HEK293 (cell line): ENCODE results near the gene DCC.

Source experiments
- CTCF ChIA-PET: fragments of 350-600 bp; formaldehyde crosslinking; extraction: SDS; loops from one replicate; lab custom pipeline; 2021; ENCODE audit warnings: antibody characterized with exemption; lab: Yijun Ruan, JAX
- POLR2A ChIA-PET: fragments of 300-600 bp; formaldehyde crosslinking; extraction: SDS; loops from one replicate; lab custom pipeline; 2020; ENCODE audit warnings: antibody characterized with exemption, inconsistent platforms; lab: Yijun Ruan, JAX
- H3K27ac ChIP-seq: fragments of 200-500 bp; sonication (Bioruptor generic); 2 replicates; pipeline ENCODE4 v1.5.1; 2014; ENCODE audit warnings: low read depth, low read length, control low read depth, inconsistent platforms; ENCODE audit errors: extremely low read depth
- H3K36me3 ChIP-seq, 2 experiments: fragments of 200-500 bp in 1 of 2; sonication (Bioruptor generic) in 1 of 2; 1 replicate in 1 of 2; 2 replicates in 1 of 2; pipeline ENCODE4 v1.5.1; 2014 to 2017; ENCODE audit warnings: inconsistent platforms in 2 of 2, low read length in 2 of 2; ENCODE audit not compliant: control insufficient read depth in 2 of 2, insufficient read depth in 1 of 2
- H3K4me1 ChIP-seq: fragments of 200-500 bp; sonication (Bioruptor generic); 2 replicates; pipeline ENCODE4 v1.5.1; 2014; ENCODE audit warnings: mild to moderate bottlenecking, low read length, inconsistent platforms; ENCODE audit not compliant: control insufficient read depth, insufficient read depth
- H3K4me3 ChIP-seq: 2 replicates; pipeline ENCODE4 v1.5.1; 2011; ENCODE audit warnings: low read depth, mild to moderate bottlenecking, control low read depth, low read length, moderate library complexity
- H3K9me3 ChIP-seq: fragments of 200-500 bp; sonication (Bioruptor generic); 2 replicates; pipeline ENCODE4 v1.5.1; 2014; ENCODE audit warnings: low read depth, low read length, inconsistent platforms; ENCODE audit not compliant: control insufficient read depth, insufficient read depth
- BCL11A ChIP-seq: fragments of 450-650 bp; formaldehyde crosslinking; IDR thresholded peaks from 2 replicates; pipeline ENCODE4 v1.5.1; 2016; ENCODE audit warnings: low read depth, missing biosample characterization, missing genetic modification characterization
- EGR2 ChIP-seq: fragments of 450-650 bp; formaldehyde crosslinking; IDR thresholded peaks from 2 replicates; pipeline ENCODE4 v1.5.1; 2016; ENCODE audit warnings: low read depth, missing biosample characterization, missing genetic modification characterization
- HOXA7 ChIP-seq: sonication (generic); formaldehyde crosslinking; IDR thresholded peaks from 2 replicates; pipeline ENCODE4 v1.8.1; 2022; ENCODE audit warnings: missing genetic modification reagents, borderline replicate concordance
- KLF10 ChIP-seq: fragments of 450-650 bp; IDR thresholded peaks from 2 replicates; pipeline ENCODE4 v1.5.1; 2018; ENCODE audit warnings: missing biosample characterization, mild to moderate bottlenecking, missing genetic modification characterization
- KLF8 ChIP-seq: fragments of 450-650 bp; formaldehyde crosslinking; IDR thresholded peaks from 2 replicates; pipeline ENCODE4 v1.5.1; 2016; ENCODE audit warnings: missing biosample characterization, missing genetic modification characterization
- MEIS1 ChIP-seq: sonication (generic); formaldehyde crosslinking; IDR thresholded peaks from 2 replicates; pipeline ENCODE4 v1.8.1; 2022; ENCODE audit warnings: missing genetic modification reagents, mild to moderate bottlenecking, borderline replicate concordance
- SP7 ChIP-seq: fragments of 450-650 bp; formaldehyde crosslinking; IDR thresholded peaks from 2 replicates; pipeline ENCODE4 v1.5.1; 2016; ENCODE audit warnings: missing biosample characterization, missing genetic modification characterization
- YY1 ChIP-seq: fragments of 450-650 bp; formaldehyde crosslinking; IDR thresholded peaks from 2 replicates; pipeline ENCODE4 v1.5.1; 2018; ENCODE audit warnings: missing biosample characterization, missing genetic modification characterization
- ZFP3 ChIP-seq: fragments of 450-650 bp; formaldehyde crosslinking; IDR thresholded peaks from 2 replicates; pipeline ENCODE4 v1.5.1; 2016; ENCODE audit warnings: low read depth, missing biosample characterization, missing genetic modification characterization
- ZFP37 ChIP-seq: fragments of 450-650 bp; formaldehyde crosslinking; IDR thresholded peaks from 2 replicates; pipeline ENCODE4 v1.5.1; 2016; ENCODE audit warnings: missing biosample characterization, missing genetic modification characterization
- ZNF148 ChIP-seq: fragments of 450-650 bp; formaldehyde crosslinking; IDR thresholded peaks from 2 replicates; pipeline ENCODE4 v1.5.0; 2017; ENCODE audit warnings: missing biosample characterization, missing genetic modification characterization, borderline replicate concordance
- ZNF155 ChIP-seq: fragments of 450-650 bp; formaldehyde crosslinking; IDR thresholded peaks from 2 replicates; pipeline ENCODE4 v1.5.1; 2016; ENCODE audit warnings: missing biosample characterization, missing genetic modification characterization
- ZNF202 ChIP-seq: fragments of 450-650 bp; formaldehyde crosslinking; IDR thresholded peaks from 2 replicates; pipeline ENCODE4 v1.5.1; 2016; ENCODE audit warnings: missing biosample characterization, missing genetic modification characterization, borderline replicate concordance
- ZNF239 ChIP-seq: fragments of 450-650 bp; formaldehyde crosslinking; IDR thresholded peaks from 2 replicates; pipeline ENCODE4 v1.5.1; 2016; ENCODE audit warnings: missing biosample characterization, missing genetic modification characterization
- ZNF274 ChIP-seq, 2 experiments: fragments of 200-500 bp in 1 of 2; fragments of 450-650 bp in 1 of 2; sonication (Bioruptor generic) in 1 of 2; formaldehyde crosslinking in 1 of 2; IDR thresholded peaks; 2 replicates each; pipeline versions ENCODE4 v1.5.1 to v1.6.1; 2014 to 2016; ENCODE audit warnings: borderline replicate concordance in 1 of 2, inconsistent platforms in 1 of 2, low read length in 1 of 2, missing biosample characterization in 1 of 2, missing genetic modification characterization in 1 of 2
- ZNF292 ChIP-seq: fragments of 450-650 bp; formaldehyde crosslinking; IDR thresholded peaks from 2 replicates; pipeline ENCODE4 v1.5.1; 2016; ENCODE audit warnings: low read depth, missing biosample characterization, missing genetic modification characterization, borderline replicate concordance
- ZNF362 ChIP-seq: fragments of 450-650 bp; formaldehyde crosslinking; IDR thresholded peaks from 2 replicates; pipeline ENCODE4 v1.5.1; 2016; ENCODE audit warnings: missing biosample characterization, missing genetic modification characterization
- ZNF529 ChIP-seq: fragments of 450-650 bp; formaldehyde crosslinking; IDR thresholded peaks from 2 replicates; pipeline ENCODE4 v1.5.1; 2017; ENCODE audit warnings: missing genetic modification characterization, missing biosample characterization; ENCODE audit not compliant: insufficient replicate concordance
- ZNF548 ChIP-seq: fragments of 450-650 bp; formaldehyde crosslinking; IDR thresholded peaks from 2 replicates; pipeline ENCODE4 v1.5.1; 2016; ENCODE audit warnings: missing biosample characterization, missing genetic modification characterization
- ZNF629 ChIP-seq: fragments of 450-650 bp; formaldehyde crosslinking; IDR thresholded peaks from 2 replicates; pipeline ENCODE4 v1.5.1; 2017; ENCODE audit warnings: missing biosample characterization, missing genetic modification characterization
- ZNF654 ChIP-seq: fragments of 450-650 bp; formaldehyde crosslinking; IDR thresholded peaks from 2 replicates; pipeline ENCODE4 v1.5.1; 2016; ENCODE audit warnings: low read depth, missing biosample characterization, missing genetic modification characterization

Gene DCC

GRCh38 chr18:52531836-52532235, 191.8 kb downstream of the DCC start:
- POLR2A ChIA-PET: no interaction called here
- CTCF ChIA-PET: no interaction called here
- Histone ChIP-seq H3K4me3 (no peak overlapping the region), H3K4me1 (no peaks in the 10 kb centered on the region), H3K27ac (no peak overlapping the region), H3K9me3 (no peaks in the 10 kb centered on the region), H3K36me3 (no peaks in the 10 kb centered on the region)
- no peak for TF ChIP-seq SP7 (tag by site-specific recombination)
- TF ChIP-seq ZNF529 (tag by site-specific recombination): no peak
- no peak for TF ChIP-seq MEIS1
- TF ChIP-seq ZNF202: no peak
- TF ChIP-seq ZNF548 (tag by site-specific recombination): no peak
- TF ChIP-seq HOXA7 (CRISPR knock-in tag): no peak
- TF ChIP-seq ZFP3 (tag by site-specific recombination): no peak

GRCh38 chr18:52536039-52536438, 196.0 kb downstream of the DCC start:
- H3K9me3 ChIP-seq: no peaks in the 10 kb centered on the region
- no peaks in the 10 kb centered on the region for H3K4me1 ChIP-seq
- H3K36me3 ChIP-seq: no peaks in the 10 kb centered on the region
- no peak overlapping the region for H3K4me3 ChIP-seq
- TF ChIP-seq ZFP37 (tag by site-specific recombination) (no peak), ZNF292 (tag by site-specific recombination) (no peak), ZNF629 (tag by site-specific recombination) (no peak), SP7 (tag by site-specific recombination) (no peak), ZNF148 (tag by site-specific recombination) (no peak)
- CTCF ChIA-PET: no interaction called here
- H3K27ac ChIP-seq: no peak overlapping the region
- POLR2A ChIA-PET: no interaction called here

GRCh38 chr18:52537261-52537660, 197.3 kb downstream of the DCC start:
- ChIA-PET POLR2A (no interaction called here), CTCF (interaction anchor here (0.5 kb wide), 1 partner anchor 96 kb away, joined by 5 read pairs; no protein-coding TSS in a partner anchor)
- no peak overlapping the region for H3K4me3 ChIP-seq
- no peaks in the 10 kb centered on the region for H3K36me3 ChIP-seq
- no peak for TF ChIP-seq KLF8 (tag by site-specific recombination)
- no peak for TF ChIP-seq ZNF239 (tag by site-specific recombination)
- no peak for TF ChIP-seq ZNF274 (IDR thresholded peaks at IDR 0.05; ENCODE audit: low read length)
- no peak for TF ChIP-seq ZNF274 (tag by site-specific recombination; IDR thresholded peaks at IDR 0.05; ENCODE audit: borderline replicate concordance)
- no peak for TF ChIP-seq ZNF654
- H3K4me1 ChIP-seq: no peaks in the 10 kb centered on the region
- no peaks in the 10 kb centered on the region for H3K9me3 ChIP-seq
- H3K27ac ChIP-seq: no peak overlapping the region

- Histone ChIP-seq H3K27ac (no peak overlapping the region), H3K36me3 (no peaks in the 10 kb centered on the region), H3K9me3 (no peaks in the 10 kb centered on the region), H3K4me3 (no peak overlapping the region), H3K4me1 (no peaks in the 10 kb centered on the region)
- ChIA-PET CTCF (interaction anchor here (0.6 to 0.7 kb wide), 2 partner anchors 109 to 441 kb away, joined by 3 read pairs; no protein-coding TSS in a partner anchor), POLR2A (no interaction called here)
- TF ChIP-seq BCL11A (tag by site-specific recombination): no peak
- no peak for TF ChIP-seq ZNF362
- no peak for TF ChIP-seq YY1
- no peak for TF ChIP-seq KLF10 (tag by site-specific recombination)
- TF ChIP-seq ZNF155: no peak
- TF ChIP-seq EGR2 (tag by site-specific recombination): no peak
These were observed 201.1 kb downstream of the DCC start for GRCh38 chr18:52541056-52541455.
